ENCODE data around the gene DNAL1. TPM values are rescaled to one million over a fixed set of nuclear protein-coding genes. Genes with fewer than 3 reads are reported as not detected.

Gene DNAL1
- total and polyA plus RNA-seq, 9 of the 15 experiments (the other 6 are each of a cell fraction or from before 2014, with no cell fraction given), result 1.6 to 11.7 (median 4.8) TPM

- TF ChIP-seq, protein P1, sequence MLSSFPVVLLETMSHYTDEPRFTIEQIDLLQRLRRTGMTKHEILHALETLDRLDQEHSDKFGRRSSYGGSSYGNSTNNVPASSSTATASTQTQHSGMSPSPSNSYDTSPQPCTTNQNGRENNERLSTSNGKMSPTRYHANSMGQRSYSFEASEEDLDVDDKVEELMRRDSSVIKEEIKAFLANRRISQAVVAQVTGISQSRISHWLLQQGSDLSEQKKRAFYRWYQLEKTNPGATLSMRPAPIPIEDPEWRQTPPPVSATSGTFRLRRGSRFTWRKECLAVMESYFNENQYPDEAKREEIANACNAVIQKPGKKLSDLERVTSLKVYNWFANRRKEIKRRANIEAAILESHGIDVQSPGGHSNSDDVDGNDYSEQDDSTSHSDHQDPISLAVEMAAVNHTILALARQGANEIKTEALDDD (IDR thresholded peaks at IDR 0.05), result peak; percentile 75
- TF ChIP-seq ZNF175 (CRISPR knock-in tag; IDR thresholded peaks at IDR 0.05; ENCODE audit: low read depth) (no peak), TCF3 (CRISPR knock-in tag; IDR thresholded peaks at IDR 0.05) (peak; percentile 54; the same call in 1 of the 2 replicates), CBX1 (IDR thresholded peaks at IDR 0.05; ENCODE audit: low read depth) (no peak), ZBTB11 (CRISPR knock-in tag; IDR thresholded peaks at IDR 0.05) (no peak), SRSF3 (IDR thresholded peaks at IDR 0.05; ENCODE audit: insufficient read depth, low read length) (no peak), RCOR1 (IDR thresholded peaks at IDR 0.05; ENCODE audit: borderline replicate concordance in 1 of 2, low read depth in 2 of 2, low read length in 2 of 2) (peak in 1 of 2 experiments; percentile 37; a peak in 1 of 4 replicates), ZKSCAN3 (CRISPR knock-in tag; IDR thresholded peaks at IDR 0.05) (no peak), MCM2 (IDR thresholded peaks at IDR 0.05; ENCODE audit: low read depth) (no peak), BACH1 (tag; IDR thresholded peaks at IDR 0.05) (no peak), TAL1 (IDR thresholded peaks at IDR 0.05) (peak; percentile 42; the same call in 1 of the 2 replicates), BRF1 (IDR thresholded peaks at IDR 0.05; ENCODE audit: borderline replicate concordance, extremely low read depth, insufficient read length) (no peak)
- TF ChIP-seq, protein P2, sequence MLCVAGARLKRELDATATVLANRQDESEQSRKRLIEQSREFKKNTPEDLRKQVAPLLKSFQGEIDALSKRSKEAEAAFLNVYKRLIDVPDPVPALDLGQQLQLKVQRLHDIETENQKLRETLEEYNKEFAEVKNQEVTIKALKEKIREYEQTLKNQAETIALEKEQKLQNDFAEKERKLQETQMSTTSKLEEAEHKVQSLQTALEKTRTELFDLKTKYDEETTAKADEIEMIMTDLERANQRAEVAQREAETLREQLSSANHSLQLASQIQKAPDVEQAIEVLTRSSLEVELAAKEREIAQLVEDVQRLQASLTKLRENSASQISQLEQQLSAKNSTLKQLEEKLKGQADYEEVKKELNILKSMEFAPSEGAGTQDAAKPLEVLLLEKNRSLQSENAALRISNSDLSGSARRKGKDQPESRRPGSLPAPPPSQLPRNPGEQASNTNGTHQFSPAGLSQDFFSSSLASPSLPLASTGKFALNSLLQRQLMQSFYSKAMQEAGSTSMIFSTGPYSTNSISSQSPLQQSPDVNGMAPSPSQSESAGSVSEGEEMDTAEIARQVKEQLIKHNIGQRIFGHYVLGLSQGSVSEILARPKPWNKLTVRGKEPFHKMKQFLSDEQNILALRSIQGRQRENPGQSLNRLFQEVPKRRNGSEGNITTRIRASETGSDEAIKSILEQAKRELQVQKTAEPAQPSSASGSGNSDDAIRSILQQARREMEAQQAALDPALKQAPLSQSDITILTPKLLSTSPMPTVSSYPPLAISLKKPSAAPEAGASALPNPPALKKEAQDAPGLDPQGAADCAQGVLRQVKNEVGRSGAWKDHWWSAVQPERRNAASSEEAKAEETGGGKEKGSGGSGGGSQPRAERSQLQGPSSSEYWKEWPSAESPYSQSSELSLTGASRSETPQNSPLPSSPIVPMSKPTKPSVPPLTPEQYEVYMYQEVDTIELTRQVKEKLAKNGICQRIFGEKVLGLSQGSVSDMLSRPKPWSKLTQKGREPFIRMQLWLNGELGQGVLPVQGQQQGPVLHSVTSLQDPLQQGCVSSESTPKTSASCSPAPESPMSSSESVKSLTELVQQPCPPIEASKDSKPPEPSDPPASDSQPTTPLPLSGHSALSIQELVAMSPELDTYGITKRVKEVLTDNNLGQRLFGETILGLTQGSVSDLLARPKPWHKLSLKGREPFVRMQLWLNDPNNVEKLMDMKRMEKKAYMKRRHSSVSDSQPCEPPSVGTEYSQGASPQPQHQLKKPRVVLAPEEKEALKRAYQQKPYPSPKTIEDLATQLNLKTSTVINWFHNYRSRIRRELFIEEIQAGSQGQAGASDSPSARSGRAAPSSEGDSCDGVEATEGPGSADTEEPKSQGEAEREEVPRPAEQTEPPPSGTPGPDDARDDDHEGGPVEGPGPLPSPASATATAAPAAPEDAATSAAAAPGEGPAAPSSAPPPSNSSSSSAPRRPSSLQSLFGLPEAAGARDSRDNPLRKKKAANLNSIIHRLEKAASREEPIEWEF (CRISPR knock-in tag; IDR thresholded peaks at IDR 0.05), result no peak
- TF ChIP-seq, protein P3, sequence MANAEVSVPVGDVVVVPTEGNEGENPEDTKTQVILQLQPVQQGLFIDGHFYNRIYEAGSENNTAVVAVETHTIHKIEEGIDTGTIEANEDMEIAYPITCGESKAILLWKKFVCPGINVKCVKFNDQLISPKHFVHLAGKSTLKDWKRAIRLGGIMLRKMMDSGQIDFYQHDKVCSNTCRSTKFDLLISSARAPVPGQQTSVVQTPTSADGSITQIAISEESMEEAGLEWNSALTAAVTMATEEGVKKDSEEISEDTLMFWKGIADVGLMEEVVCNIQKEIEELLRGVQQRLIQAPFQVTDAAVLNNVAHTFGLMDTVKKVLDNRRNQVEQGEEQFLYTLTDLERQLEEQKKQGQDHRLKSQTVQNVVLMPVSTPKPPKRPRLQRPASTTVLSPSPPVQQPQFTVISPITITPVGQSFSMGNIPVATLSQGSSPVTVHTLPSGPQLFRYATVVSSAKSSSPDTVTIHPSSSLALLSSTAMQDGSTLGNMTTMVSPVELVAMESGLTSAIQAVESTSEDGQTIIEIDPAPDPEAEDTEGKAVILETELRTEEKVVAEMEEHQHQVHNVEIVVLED (CRISPR knock-in tag; IDR thresholded peaks at IDR 0.05), result no peak
Measured at GRCh38 chr14:73630009-73630780, 14.6 kb upstream of the DNAL1 start (continued).

All from K562 (cell line).